Prostate gland (tissue), 2 donors: ENCODE results near the gene CCDC80.

ENCODE experiments used
- POLR2AphosphoS5 ChIP-seq: sonication (generic); formaldehyde crosslinking; IDR thresholded peaks from one replicate; pipeline ENCODE4 v1.6.1; 2017; ENCODE audit warnings: antibody characterized with exemption
- TF ChIP-seq, protein P1 (sequence below), 4 experiments: fragments of 200-600 bp in 2 of 4; fragments of 450-650 bp in 2 of 4; sonication (generic) in 2 of 4; IDR thresholded peaks; 1 replicate in 3 of 4; 2 replicates in 1 of 4; pipeline ENCODE4 v1.5.1; 2016 to 2019; ENCODE audit warnings: antibody characterized with exemption in 4 of 4, mild to moderate bottlenecking in 2 of 4, moderate library complexity in 2 of 4

DNA sequence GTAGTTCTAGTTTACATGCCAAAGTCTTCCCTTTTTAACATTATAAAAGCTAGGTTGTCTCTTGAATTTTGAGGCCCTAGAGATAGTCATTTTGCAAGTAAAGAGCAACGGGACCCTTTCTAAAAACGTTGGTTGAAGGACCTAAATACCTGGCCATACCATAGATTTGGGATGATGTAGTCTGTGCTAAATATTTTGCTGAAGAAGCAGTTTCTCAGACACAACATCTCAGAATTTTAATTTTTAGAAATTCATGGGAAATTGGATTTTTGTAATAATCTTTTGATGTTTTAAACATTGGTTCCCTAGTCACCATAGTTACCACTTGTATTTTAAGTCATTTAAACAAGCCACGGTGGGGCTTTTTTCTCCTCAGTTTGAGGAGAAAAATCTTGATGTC, 57.8 kb downstream of the CCDC80 start:
- TF ChIP-seq POLR2AphosphoS5: no peak
- TF ChIP-seq, protein P1, sequence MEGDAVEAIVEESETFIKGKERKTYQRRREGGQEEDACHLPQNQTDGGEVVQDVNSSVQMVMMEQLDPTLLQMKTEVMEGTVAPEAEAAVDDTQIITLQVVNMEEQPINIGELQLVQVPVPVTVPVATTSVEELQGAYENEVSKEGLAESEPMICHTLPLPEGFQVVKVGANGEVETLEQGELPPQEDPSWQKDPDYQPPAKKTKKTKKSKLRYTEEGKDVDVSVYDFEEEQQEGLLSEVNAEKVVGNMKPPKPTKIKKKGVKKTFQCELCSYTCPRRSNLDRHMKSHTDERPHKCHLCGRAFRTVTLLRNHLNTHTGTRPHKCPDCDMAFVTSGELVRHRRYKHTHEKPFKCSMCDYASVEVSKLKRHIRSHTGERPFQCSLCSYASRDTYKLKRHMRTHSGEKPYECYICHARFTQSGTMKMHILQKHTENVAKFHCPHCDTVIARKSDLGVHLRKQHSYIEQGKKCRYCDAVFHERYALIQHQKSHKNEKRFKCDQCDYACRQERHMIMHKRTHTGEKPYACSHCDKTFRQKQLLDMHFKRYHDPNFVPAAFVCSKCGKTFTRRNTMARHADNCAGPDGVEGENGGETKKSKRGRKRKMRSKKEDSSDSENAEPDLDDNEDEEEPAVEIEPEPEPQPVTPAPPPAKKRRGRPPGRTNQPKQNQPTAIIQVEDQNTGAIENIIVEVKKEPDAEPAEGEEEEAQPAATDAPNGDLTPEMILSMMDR (IDR thresholded peaks at IDR 0.05): no peak
